Endothelial cell (in vitro differentiated cells): ENCODE measurements around the gene LSAMP. TPM values are rescaled to one million over a fixed set of nuclear protein-coding genes. Genes with fewer than 3 reads are reported as not detected.

Experiments
- DNase-seq: peaks from one replicate; pipeline ENCODE4 v3.0.0; 2021; ENCODE audit warnings: low spot score
- H3K27ac Mint-ChIP-seq: one replicate; pipeline ENCODE4 v1.8.0; 2021; ENCODE audit warnings: mixed read lengths, inconsistent platforms; ENCODE audit not compliant: unreplicated experiment
- H3K27me3 Mint-ChIP-seq: one replicate; pipeline ENCODE4 v1.8.0; 2021; ENCODE audit warnings: mild to moderate bottlenecking, moderate library complexity, mixed read lengths, inconsistent platforms; ENCODE audit not compliant: unreplicated experiment
- H3K36me3 Mint-ChIP-seq: one replicate; pipeline ENCODE4 v1.8.0; 2021; ENCODE audit warnings: mild to moderate bottlenecking, low read depth, mixed read lengths, inconsistent platforms; ENCODE audit not compliant: unreplicated experiment
- H3K4me1 Mint-ChIP-seq: one replicate; pipeline ENCODE4 v1.8.0; 2021; ENCODE audit warnings: mild to moderate bottlenecking, mixed read lengths, inconsistent platforms; ENCODE audit not compliant: unreplicated experiment
- H3K4me3 Mint-ChIP-seq: one replicate; pipeline ENCODE4 v1.8.0; 2021; ENCODE audit warnings: mild to moderate bottlenecking, mixed read lengths, inconsistent platforms; ENCODE audit not compliant: unreplicated experiment
- H3K9me3 Mint-ChIP-seq: one replicate; pipeline ENCODE4 v1.8.0; 2021; ENCODE audit warnings: mixed read lengths, inconsistent platforms; ENCODE audit not compliant: unreplicated experiment
- total RNA-seq: library from RNA; stranded (reverse); fragmentation: NEBNext Ultra II Directional; extraction: Animal tissue kit (Norgen Biotek cat#: 25700); gene quantifications from one replicate; pipeline ENCODE4 v1.2.1, GENCODE V29; 2021; ENCODE audit not compliant: unreplicated experiment
- TF ChIP-seq, protein P1 (sequence below): fragments of 200-600 bp; sonication (generic); IDR thresholded peaks from one replicate; pipeline ENCODE4 v1.5.0; 2021; ENCODE audit warnings: antibody characterized with exemption; ENCODE audit not compliant: unreplicated experiment

LSAMP gene
- total RNA-seq, 1 donor from 2014 or later = 6.1 TPM

DNA sequence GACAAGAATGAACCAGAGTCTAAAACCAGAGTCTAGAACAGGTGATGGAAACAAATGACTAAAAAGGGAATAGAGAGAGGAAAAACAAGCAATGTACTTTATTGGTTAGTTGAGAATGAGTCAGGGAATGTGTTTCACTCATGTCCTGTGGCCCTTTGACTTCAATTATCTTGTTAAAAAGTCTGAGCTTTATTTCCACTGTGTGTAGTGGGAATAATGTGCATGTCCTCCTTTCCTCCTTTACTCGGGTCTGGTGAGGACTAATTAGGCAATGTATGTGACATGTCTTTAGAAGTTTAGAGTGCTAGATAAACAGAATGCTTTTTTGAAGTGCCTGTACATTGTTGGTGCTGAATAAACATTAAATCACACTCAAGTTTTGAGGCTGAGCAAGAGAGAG, 21.3 kb downstream of the LSAMP start:
- H3K36me3 Mint-ChIP-seq = no peaks in the 10 kb centered on the region
- no peak for DNase-seq
- H3K27me3 Mint-ChIP-seq = no peaks in the 10 kb centered on the region
- H3K4me3 Mint-ChIP-seq = no peak overlapping the region
- TF ChIP-seq, protein P1, sequence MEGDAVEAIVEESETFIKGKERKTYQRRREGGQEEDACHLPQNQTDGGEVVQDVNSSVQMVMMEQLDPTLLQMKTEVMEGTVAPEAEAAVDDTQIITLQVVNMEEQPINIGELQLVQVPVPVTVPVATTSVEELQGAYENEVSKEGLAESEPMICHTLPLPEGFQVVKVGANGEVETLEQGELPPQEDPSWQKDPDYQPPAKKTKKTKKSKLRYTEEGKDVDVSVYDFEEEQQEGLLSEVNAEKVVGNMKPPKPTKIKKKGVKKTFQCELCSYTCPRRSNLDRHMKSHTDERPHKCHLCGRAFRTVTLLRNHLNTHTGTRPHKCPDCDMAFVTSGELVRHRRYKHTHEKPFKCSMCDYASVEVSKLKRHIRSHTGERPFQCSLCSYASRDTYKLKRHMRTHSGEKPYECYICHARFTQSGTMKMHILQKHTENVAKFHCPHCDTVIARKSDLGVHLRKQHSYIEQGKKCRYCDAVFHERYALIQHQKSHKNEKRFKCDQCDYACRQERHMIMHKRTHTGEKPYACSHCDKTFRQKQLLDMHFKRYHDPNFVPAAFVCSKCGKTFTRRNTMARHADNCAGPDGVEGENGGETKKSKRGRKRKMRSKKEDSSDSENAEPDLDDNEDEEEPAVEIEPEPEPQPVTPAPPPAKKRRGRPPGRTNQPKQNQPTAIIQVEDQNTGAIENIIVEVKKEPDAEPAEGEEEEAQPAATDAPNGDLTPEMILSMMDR = no peak
- H3K4me1 Mint-ChIP-seq = peaks cover 7% of the 10 kb centered on the region
- H3K27ac Mint-ChIP-seq = no peak overlapping the region
- no peaks in the 10 kb centered on the region for H3K9me3 Mint-ChIP-seq

DNA sequence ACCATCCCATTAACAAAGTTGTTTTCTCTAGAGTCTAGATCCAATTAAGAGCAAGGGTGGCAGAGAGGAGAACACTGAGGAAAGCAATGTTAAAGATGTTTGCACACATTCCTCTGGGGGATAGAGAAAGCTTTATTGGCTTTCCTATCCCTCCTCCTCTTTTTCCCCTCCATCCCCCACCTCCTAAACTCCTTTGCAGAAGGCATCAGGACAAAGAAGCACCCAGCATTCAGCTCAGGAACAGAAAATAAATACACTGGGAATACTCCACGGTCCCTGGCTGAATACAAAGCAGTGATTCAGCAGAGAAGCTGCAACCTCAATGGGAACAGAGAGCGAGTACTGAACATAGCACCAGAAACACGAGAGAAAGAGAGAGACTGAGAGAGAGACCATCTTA, 21.9 kb downstream of the LSAMP start:
- Mint-ChIP-seq H3K27me3 (no peaks in the 10 kb centered on the region), H3K9me3 (no peaks in the 10 kb centered on the region), H3K4me1 (peaks cover 7% of the 10 kb centered on the region), H3K36me3 (no peaks in the 10 kb centered on the region), H3K27ac (no peak overlapping the region), H3K4me3 (no peak overlapping the region)
- DNase-seq = no peak
- TF ChIP-seq, protein P1 = no peak

DNA sequence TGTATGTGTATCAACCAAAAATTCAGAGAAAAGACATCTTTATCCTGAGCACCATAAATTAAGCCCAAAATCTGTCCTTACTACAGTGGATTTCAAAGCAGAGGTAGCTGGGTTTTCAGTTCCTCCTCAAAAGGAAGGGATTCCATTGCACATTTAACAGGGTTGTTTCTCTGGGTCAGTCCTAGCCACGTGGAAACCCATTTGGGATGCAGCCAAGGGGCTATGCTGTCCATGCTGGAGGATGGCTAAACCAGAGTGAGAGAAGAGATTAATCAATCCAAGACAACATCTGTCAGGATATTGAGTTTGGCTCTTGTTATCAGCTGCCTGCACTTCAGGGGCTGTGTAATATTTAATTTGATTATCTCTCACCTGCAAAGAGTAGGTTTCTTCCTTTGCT, 28.1 kb downstream of the LSAMP start:
- Mint-ChIP-seq H3K4me1 (peaks cover 15% of the 10 kb centered on the region), H3K36me3 (no peaks in the 10 kb centered on the region), H3K27ac (no peak overlapping the region), H3K9me3 (no peaks in the 10 kb centered on the region), H3K27me3 (no peaks in the 10 kb centered on the region), H3K4me3 (no peak overlapping the region)
- no peak for DNase-seq
- TF ChIP-seq, protein P1 = no peak

DNA sequence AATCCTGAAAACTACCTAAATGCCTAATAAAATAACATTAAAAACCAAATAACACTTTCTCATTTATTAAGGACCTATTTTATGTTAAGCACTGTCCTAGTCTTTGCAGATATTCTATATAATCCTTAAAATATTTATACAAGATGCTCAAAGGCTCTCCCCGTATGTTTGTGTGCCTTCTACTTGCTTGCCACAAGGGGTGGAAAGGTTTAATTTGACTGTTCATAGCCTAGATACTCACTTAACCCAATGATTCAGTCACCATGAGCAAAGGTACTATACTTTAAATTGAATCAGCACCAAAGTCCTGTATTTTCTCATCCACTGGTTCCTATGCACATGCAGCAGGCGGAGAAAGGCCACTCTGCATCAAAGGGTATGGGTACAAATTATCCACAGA, 32.0 kb downstream of the LSAMP start:
- TF ChIP-seq, protein P1 = peak; percentile 16
- H3K27ac Mint-ChIP-seq = no peak overlapping the region
- no peak for DNase-seq

DNA sequence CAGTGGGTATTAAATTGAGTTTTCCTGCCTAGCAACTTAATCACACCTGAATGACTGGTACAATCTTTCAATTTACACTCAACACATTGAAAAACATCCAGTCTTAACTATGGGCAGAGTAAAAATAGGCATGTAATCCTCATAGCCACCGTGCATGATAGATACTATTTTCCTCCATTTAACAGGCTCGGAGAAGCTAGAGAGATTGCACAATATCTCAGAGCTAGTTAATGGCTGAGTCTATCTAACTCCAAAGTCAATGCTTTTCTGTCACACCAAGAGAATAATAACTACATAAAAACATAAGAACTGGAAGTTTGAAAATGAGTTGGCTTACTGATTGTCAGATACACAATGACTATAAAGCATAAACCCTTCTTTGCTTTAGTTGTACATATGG, 36.8 kb downstream of the LSAMP start:
- H3K27ac Mint-ChIP-seq = no peak overlapping the region
- no peaks in the 10 kb centered on the region for H3K27me3 Mint-ChIP-seq
- DNase-seq = no peak
- no peak overlapping the region for H3K4me3 Mint-ChIP-seq
- H3K36me3 Mint-ChIP-seq = no peaks in the 10 kb centered on the region
- peaks cover 2% of the 10 kb centered on the region for H3K4me1 Mint-ChIP-seq
- TF ChIP-seq, protein P1 = no peak
- no peaks in the 10 kb centered on the region for H3K9me3 Mint-ChIP-seq

More for the DNA sequence above, 32.0 kb downstream of the LSAMP start:
- Mint-ChIP-seq H3K27me3 (no peaks in the 10 kb centered on the region), H3K9me3 (no peaks in the 10 kb centered on the region), H3K36me3 (no peaks in the 10 kb centered on the region), H3K4me3 (no peak overlapping the region), H3K4me1 (peaks cover 15% of the 10 kb centered on the region)
